GM19025 (cell line): ENCODE data around the gene NOVA2.

Experiments used
- ATAC-seq: cut with Tn5 transposase; IDR thresholded peaks from one replicate; pipeline ENCODE4 v1.9.1; 2021; ENCODE audit warnings: mild to moderate bottlenecking, low read depth, moderate library complexity; ENCODE audit not compliant: unreplicated experiment

The NOVA2 gene

GRCh38 chr19:45931055-45931454 lies 42.6 kb downstream of the NOVA2 start:
- ATAC-seq: no peak

DNA sequence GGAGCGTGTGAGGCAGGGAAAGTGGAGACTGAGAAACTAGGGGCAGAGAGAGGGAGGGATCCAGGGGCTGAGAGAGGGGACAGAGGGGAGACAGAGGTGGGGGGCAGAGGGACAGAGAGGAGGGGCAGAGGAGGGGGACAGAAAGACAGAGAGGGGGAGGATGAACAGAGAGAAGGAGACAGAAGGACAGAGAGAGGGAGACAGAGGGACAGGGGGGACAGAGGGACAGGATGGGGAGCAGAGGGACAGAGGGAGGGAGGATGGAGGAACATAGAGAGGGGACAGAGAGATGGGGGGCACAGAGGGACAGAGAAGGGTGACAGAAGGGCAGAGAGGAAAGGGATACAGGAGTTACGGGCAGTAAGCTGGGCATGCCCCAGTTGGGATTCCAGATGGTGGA lies 44.4 kb downstream of the NOVA2 start:
- no peak for ATAC-seq

- peak; percentile 72 for ATAC-seq
These were observed 46.0 kb downstream of the NOVA2 start for GRCh38 chr19:45927565-45928261.

DNA sequence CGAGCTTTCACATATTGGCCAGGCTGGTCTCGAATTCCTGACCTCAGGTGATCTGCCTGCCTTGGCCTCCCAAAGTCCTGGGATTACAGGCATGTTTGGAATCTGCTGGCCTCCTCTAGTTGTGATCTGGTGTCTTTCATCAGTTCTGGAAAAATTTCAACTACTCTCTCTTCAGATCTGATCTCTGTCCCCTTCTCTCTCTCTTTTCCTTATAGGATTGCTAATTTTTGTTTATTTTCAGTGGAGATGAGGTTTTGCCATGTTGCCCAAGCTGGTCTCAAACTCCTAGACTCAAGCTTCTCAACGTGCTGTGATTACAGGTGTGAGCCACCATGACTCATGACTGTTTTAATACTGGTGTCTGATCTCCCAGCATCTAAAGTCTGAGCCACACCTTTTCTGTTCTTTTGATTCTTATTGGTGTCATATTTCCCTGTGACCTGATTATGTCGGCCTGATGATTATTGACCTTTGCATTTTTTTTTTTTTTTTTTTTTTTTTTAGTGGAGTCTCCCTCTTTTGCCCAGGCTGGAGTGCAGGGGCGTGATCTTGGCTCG lies 48.7 kb downstream of the NOVA2 start:
- no peak for ATAC-seq

DNA sequence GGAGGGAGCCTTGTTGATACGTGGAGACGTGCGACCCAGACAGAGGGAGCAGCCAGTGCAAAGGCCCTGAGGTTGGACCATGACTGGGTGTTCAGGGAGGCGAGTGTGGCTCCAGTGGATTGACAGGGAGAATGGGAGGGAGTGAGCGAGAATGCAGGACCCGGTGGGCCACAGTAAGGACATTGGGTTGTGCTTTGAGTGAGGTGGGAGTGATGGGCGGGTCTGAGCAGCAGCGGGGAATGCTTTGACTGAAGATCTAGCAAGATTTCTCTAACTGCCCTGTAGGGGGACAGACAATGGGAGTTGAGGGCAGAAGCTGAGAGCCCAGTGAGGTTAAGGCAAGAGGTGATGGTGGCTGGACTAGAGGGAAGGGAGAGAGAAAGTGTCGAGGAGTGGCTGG lies 51.4 kb downstream of the NOVA2 start:
- ATAC-seq: no peak

- ATAC-seq: no peak
These were observed 53.2 kb downstream of the NOVA2 start for GRCh38 chr19:45920458-45920857.

- ATAC-seq: no peak
These were observed 54.0 kb downstream of the NOVA2 start for GRCh38 chr19:45919678-45920077.

DNA sequence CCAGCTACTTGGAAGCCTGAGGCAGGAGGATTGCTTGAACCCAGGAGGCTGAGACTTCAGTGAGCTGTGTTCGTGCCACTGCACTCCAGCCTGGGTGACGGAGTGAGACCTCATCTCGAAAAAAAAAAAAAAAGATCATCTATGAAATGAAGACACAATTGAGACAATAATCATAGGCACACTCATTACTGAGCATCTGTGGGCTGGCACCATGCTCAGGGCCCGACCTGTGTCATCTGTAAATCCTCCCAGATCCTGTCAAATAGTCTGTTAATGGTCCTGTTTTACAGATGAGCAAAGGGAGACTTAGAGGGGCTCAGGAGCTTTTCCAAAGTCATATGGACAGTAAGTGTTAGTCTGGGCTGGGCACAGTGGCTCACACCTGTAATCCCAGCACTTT lies 54.9 kb downstream of the NOVA2 start:
- no peak for ATAC-seq

- ATAC-seq: no peak
These were observed 56.1 kb downstream of the NOVA2 start for GRCh38 chr19:45917421-45918091.

- no peak for ATAC-seq
These were observed 59.5 kb downstream of the NOVA2 start, which contains the start of gene NANOS2 for GRCh38 chr19:45913874-45914830. NANOS2 (minus strand) TSS chr19:45914778; CDS start chr19:45914693, 85 bp downstream.

DNA sequence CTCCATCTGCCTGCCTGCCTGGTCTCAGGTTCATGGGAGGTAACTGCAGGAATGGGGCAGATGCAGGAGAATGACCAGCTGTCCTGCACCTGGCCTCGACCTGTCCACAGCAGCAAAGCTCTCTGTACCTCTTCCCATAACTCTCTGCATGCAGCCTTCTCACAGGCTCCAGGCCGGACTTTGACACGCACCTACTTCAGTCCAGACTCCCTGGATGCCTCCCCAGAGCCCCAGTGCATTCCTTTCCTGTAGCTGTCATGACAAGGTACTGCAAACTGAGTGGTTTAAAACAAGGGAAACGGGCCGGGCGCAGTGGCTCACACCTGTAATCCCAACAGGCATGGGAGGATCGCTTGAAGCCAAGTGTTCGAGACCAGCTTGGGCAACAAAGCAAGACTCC lies 62.4 kb downstream of the NOVA2 start:
- no peak for ATAC-seq

GRCh38 chr19:45908956-45909355 lies 64.7 kb downstream of the NOVA2 start:
- no peak for ATAC-seq

DNA sequence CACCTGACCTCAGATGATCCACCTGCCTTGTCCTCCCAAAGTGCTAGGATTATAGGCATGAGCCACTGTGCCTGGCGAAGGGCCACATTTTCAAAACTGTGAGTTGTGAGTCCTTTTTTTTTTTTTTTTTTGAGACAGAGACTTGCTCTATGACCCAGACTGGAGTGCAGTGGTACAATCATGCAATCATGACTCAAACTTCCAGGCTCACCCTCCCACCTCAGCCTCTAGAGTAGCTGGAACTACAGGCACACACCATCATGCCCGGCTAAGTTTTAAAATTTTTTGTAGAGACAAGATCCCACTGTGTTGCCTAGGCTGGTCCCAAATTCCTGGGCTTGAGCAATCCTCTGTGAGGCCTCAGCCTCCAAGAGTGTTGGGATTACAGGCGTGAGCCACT lies 67.4 kb downstream of the NOVA2 start:
- ATAC-seq: no peak

DNA sequence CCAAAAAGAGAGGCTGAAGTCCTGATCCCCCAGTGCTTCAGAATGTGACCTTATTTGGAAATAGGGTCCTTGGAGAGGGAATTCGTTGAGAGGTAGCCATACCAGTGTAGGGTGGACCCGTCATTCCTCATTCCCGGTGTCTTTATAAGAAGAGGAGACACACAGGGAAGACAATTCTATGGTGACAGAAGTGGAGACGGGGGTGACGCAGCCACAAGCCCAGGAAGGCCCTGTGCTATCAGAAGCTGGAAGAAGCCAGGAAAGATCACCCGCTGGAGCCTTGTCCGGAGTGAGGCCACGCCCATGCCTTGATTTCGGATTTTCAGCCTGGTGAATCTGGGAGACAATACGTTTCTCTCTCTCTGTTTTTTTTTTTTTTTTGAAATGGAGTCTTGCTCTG lies 68.7 kb downstream of the NOVA2 start:
- no peak for ATAC-seq

DNA sequence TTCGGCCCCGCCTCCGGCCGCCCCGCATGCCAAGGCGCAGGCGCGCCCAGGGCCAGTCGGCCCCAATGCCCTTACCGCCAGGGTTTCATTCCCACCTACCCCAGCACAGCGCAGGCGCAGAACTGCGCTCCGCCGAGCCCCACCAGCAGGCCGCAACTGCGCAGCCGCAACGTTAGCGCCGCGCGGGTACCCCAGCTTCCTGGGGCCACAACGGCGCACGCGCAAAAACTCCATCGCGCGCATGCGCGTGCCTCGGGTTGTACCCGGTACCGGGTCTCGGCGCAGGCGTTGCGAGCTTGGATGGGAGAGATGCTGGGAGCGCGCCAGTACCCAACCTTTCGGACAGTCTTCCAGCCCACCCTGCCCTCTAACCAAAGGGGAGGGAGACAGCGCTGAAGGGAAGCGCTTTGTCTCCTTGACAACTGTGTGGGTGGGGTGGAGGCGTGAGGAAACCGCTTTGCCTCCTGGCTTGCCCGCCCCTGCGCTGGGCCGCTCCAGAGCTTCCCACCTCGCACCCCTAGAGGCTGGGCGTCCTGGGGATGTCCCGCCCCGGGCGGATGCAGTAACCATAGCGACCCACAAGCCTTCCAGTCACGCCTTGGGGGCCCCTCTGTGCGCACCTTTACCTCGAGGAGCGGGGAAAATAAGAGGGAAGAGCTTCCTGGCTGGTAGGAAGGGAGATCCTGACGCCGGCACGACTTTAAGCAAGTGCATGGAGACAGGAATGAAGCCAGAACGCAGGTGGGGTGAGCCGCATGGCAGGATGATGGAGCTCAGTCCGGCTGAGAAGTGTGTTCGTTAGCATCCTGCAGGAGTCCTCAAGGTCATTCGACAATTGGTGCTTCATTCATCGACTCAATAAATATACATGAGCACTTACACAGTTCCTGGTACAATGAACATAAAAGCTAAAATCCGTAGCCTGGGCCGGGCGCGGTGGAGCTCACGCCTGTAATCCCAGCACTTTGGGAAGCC lies 70.7 kb downstream of the NOVA2 start:
- ATAC-seq: peak; percentile 91

DNA sequence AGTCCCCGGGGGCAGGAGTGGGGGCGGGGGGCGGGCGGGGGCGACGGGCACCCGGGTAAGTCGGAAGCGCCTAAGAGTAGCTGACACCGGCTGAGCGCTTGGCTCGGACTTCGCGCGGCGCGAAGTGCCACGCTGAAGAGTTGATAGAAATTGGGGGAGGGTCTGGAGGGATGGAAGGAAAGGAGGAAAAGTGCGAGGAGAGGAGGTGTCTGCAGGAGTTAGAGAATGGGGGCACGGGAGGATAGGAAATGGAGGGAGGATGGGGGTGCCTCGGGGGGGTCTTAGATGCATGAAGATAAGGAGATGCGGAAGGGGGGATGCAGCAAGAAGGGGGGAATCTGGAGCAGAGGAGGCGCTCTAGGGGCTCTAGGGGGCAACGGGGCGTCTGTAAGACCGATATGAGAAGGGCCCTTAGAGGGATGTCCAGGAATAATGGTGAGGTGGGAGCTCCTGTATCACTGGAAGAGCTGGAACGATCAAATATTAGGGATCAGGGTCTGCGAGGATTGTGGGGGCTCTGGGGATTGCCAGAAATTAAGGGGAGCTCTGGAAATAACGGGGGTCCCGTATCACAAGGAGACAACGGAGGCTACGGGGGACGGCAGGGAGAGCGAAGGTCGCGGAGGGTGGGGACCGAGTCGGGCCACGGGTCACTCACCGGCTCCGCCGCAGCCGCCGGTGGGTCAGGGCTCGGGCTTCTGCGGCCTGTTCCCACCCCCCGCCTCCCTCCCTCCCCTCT lies 71.6 kb downstream of the NOVA2 start, which contains the start of gene MYPOP:
Gene MYPOP (minus strand): TSS at position 702 of the 739 bp plus-strand sequence. CDS start 840 bp downstream, outside the sequence.
- ATAC-seq: no peak

DNA sequence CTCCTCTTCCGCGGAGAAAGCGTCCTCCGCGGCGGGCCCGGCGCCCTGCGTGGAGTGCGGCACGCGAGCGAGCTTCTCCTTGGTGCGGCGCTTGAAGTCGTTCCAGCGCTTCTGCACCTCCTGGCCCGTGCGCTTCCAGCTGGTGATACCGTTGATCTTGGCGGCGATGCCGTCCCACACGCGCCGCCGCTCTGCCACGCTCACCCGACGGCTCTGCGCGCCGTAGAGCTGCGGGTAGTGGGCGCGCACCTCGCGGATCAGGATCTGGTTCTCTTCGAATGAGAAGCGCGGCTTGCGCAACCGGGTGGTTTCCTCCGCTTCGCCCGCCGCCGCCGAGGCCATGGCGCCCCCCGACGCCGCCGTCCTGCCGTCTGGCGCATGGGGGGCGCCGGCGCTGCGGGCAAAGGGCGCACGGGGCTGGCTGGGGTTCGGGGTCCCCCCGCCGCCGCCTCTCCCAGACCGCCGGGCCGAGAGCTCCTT lies 72.2 kb downstream of the NOVA2 start:
- ATAC-seq: no peak

DNA sequence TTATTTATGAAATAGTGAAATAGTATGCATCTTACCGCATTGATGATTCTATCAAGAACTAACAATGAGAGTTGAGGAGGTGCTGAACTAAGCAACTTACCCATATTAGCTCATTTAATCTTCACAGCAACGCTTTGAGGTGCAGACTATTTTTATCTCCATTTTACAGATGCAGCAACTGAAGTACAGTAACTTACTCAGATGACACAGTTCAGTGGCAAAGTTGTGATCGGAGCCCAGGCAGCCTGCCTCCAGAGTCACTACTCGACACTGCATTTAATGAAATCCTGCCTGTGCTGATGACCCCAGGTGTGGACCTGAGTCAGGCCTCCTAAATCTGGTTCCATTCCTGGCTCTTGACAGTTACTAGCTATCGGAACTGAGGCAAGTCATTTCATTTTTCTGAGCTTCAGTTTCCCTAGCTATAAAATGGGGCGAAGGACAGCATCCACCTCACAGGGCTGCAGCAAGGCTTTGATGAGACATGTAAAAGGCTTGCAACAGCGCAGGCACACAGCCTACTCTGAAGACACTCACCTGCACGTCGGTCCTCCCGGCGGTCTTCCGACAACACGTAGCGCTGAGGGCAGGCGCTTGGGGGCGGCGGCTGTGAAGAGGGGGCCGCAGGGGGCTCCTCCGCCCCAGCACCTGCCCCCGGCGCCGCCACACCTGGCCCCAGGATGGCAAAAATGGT lies 72.8 kb downstream of the NOVA2 start:
- no peak for ATAC-seq
